Neuronal stem cell (in vitro differentiated cells): ENCODE results near the gene ZNF829.

ENCODE experiments used
- DNase-seq: peaks from one replicate; pipeline ENCODE4 v3.0.0-alpha.2; 2013; ENCODE audit warnings: low spot score
- H2AFZ ChIP-seq: one replicate; pipeline ENCODE4 v1.6.1; 2013; ENCODE audit warnings: mild to moderate bottlenecking, low read length, inconsistent platforms
- H2AK5ac ChIP-seq: 2 replicates; pipeline ENCODE4 v1.6.1; 2013; ENCODE audit warnings: low read depth, mild to moderate bottlenecking, inconsistent platforms, low read length, moderate library complexity, mixed read lengths
- H2BK120ac ChIP-seq: 2 replicates; pipeline ENCODE4 v1.6.1; 2013; ENCODE audit warnings: low read depth, mild to moderate bottlenecking, inconsistent platforms, low read length, moderate library complexity, mixed read lengths
- H2BK12ac ChIP-seq: one replicate; pipeline ENCODE4 v1.6.1; 2013; ENCODE audit warnings: low read length, inconsistent platforms
- H2BK15ac ChIP-seq: 2 replicates; pipeline ENCODE4 v1.6.1; 2013; ENCODE audit warnings: mild to moderate bottlenecking, low read length, inconsistent platforms, mixed read lengths
- H2BK5ac ChIP-seq: one replicate; pipeline ENCODE4 v1.6.1; 2013; ENCODE audit warnings: inconsistent platforms, mild to moderate bottlenecking, low read length, moderate library complexity
- H3K14ac ChIP-seq: one replicate; pipeline ENCODE4 v1.6.1; 2013; ENCODE audit warnings: low read length, inconsistent platforms
- H3K18ac ChIP-seq: 2 replicates; pipeline ENCODE4 v1.6.1; 2013; ENCODE audit warnings: low read length, inconsistent platforms
- H3K23ac ChIP-seq: 2 replicates; pipeline ENCODE4 v1.6.1; 2013; ENCODE audit warnings: low read depth, mild to moderate bottlenecking, mixed read lengths, low read length, inconsistent platforms; ENCODE audit not compliant: poor library complexity
- H3K27ac ChIP-seq: replicated peaks from 3 replicates; pipeline ENCODE4 v1.5.1; 2013; ENCODE audit warnings: low read length, inconsistent platforms
- H3K27me3 ChIP-seq, 3 experiments: 2 replicates each; pipeline ENCODE4 v1.6.1; 2013; ENCODE audit warnings: low read length in 3 of 3, mild to moderate bottlenecking in 2 of 3, inconsistent platforms in 1 of 3, low read depth in 1 of 3, mixed read lengths in 1 of 3, moderate library complexity in 1 of 3; ENCODE audit not compliant: control insufficient read depth in 3 of 3, insufficient read depth in 3 of 3
- H3K36me3 ChIP-seq, 2 donors: replicated peaks in 1 of 2; 2 replicates each; pipeline ENCODE4 v1.6.1; 2013; ENCODE audit warnings: low read length in 2 of 2; ENCODE audit not compliant: control insufficient read depth in 2 of 2, insufficient read depth in 2 of 2
- H3K4ac ChIP-seq: 2 replicates; pipeline ENCODE4 v1.6.1; 2013; ENCODE audit warnings: inconsistent platforms, mild to moderate bottlenecking, low read length, moderate library complexity
- H3K4me1 ChIP-seq, 2 donors: 1 replicate in 1 of 2; 2 replicates in 1 of 2; pipeline ENCODE4 v1.6.1; 2013; ENCODE audit warnings: low read length in 2 of 2, low read depth in 1 of 2; ENCODE audit not compliant: control insufficient read depth in 2 of 2, insufficient read depth in 1 of 2
- H3K4me2 ChIP-seq: one replicate; pipeline ENCODE4 v1.6.1; 2013; ENCODE audit warnings: mild to moderate bottlenecking, low read length, inconsistent platforms; ENCODE audit not compliant: insufficient read depth, poor library complexity, severe bottlenecking
- H3K4me3 ChIP-seq, 2 donors: 2 replicates each; pipeline ENCODE4 v1.5.1; 2013; ENCODE audit warnings: low read length in 2 of 2, mild to moderate bottlenecking in 2 of 2, inconsistent platforms in 1 of 2, moderate library complexity in 1 of 2
- H3K79me1 ChIP-seq: one replicate; pipeline ENCODE4 v1.6.1; 2013; ENCODE audit warnings: low read depth, mild to moderate bottlenecking, inconsistent platforms, low read length, moderate library complexity
- H3K9ac ChIP-seq: one replicate; pipeline ENCODE4 v1.6.1; 2013; ENCODE audit warnings: mild to moderate bottlenecking, low read depth, low read length, inconsistent platforms; ENCODE audit not compliant: poor library complexity
- H3K9me3 ChIP-seq, 2 donors: replicated peaks in 1 of 2; 2 replicates each; pipeline versions ENCODE3 to v1.6.1; 2013; ENCODE audit warnings: low read length in 2 of 2, mild to moderate bottlenecking in 2 of 2, inconsistent platforms in 1 of 2, low read depth in 1 of 2, mixed read lengths in 1 of 2, moderate library complexity in 1 of 2; ENCODE audit not compliant: control insufficient read depth in 2 of 2, insufficient read depth in 1 of 2
- H4K8ac ChIP-seq: one replicate; pipeline ENCODE4 v1.6.1; 2013; ENCODE audit warnings: low read depth, mild to moderate bottlenecking, inconsistent platforms, low read length, moderate library complexity
- H4K91ac ChIP-seq: one replicate; pipeline ENCODE4 v1.6.1; 2013; ENCODE audit warnings: low read length, low read depth, mild to moderate bottlenecking, inconsistent platforms; ENCODE audit not compliant: poor library complexity
- WGBS, 2 donors: extraction: QIAGEN DNeasy Blood & Tissue Kit; methylation state at CpG; one replicate each; pipeline ENCODE4 v1.1.7; 2013; ENCODE audit warnings: missing lambda C conversion rate in 2 of 2, mixed read lengths in 1 of 2; ENCODE audit not compliant: insufficient read length in 2 of 2, insufficient replicate concordance in 1 of 2; ENCODE audit errors: extremely low coverage in 2 of 2; 5-methylcytosine and 5-hydroxymethylcytosine counted together

The ZNF829 gene

GRCh38 chr19:36898422-36898821, 17.7 kb downstream of the ZNF829 start:
- no peaks in the 10 kb centered on the region for H3K27me3 ChIP-seq

GRCh38 chr19:36894849-36895383, 21.2 kb downstream of the ZNF829 start:
- H2BK12ac ChIP-seq, result no peak overlapping the region
- H2BK15ac ChIP-seq, result no peak overlapping the region
- H3K79me1 ChIP-seq, result no peaks in the 10 kb centered on the region
- H3K14ac ChIP-seq, result no peak overlapping the region
- H4K91ac ChIP-seq, result no peak overlapping the region
- no peaks in the 10 kb centered on the region for H3K27me3 ChIP-seq
- H3K4me3 ChIP-seq, result no peak overlapping the region
- H4K8ac ChIP-seq, result no peak overlapping the region
- no peak overlapping the region for H3K23ac ChIP-seq
- no peak overlapping the region for H3K4ac ChIP-seq
- H3K36me3 ChIP-seq, result peaks cover 26 to 92% of the 10 kb centered on the region in 2 donors
- no peak overlapping the region for H2BK120ac ChIP-seq
- no peak overlapping the region for H2AK5ac ChIP-seq
- H3K9ac ChIP-seq, result no peak overlapping the region
- no peak overlapping the region for H2BK5ac ChIP-seq
- no peak overlapping the region for H3K4me2 ChIP-seq
- no peak overlapping the region for H3K27ac ChIP-seq
- peaks cover 35 to 95% of the 10 kb centered on the region in 2 donors for H3K9me3 ChIP-seq
- no peak overlapping the region for H2AFZ ChIP-seq
- DNase-seq, result no peak
- no peaks in the 10 kb centered on the region for H3K4me1 ChIP-seq
- no peak overlapping the region for H3K18ac ChIP-seq
- WGBS, 2 donors, result no CpG with 5 or more reads among the region's 2 CpGs

More at GRCh38 chr19:36898422-36898821, 17.7 kb downstream of the ZNF829 start:
- Histone ChIP-seq H3K27ac (no peak overlapping the region), H3K9me3 (peaks cover 23 to 93% of the 10 kb centered on the region in 2 donors), H4K91ac (no peak overlapping the region), H2BK15ac (no peak overlapping the region), H4K8ac (no peak overlapping the region), H2BK12ac (no peak overlapping the region), H3K79me1 (no peaks in the 10 kb centered on the region), H2AK5ac (no peak overlapping the region), H3K23ac (no peak overlapping the region), H3K14ac (no peak overlapping the region), H3K18ac (no peak overlapping the region), H3K4me1 (no peaks in the 10 kb centered on the region), H2AFZ (no peak overlapping the region), H2BK120ac (no peak overlapping the region), H3K36me3 (peaks cover 14 to 91% of the 10 kb centered on the region in 2 donors), H3K4me2 (no peak overlapping the region), H3K9ac (no peak overlapping the region), H3K4ac (no peak overlapping the region), H2BK5ac (no peak overlapping the region), H3K4me3 (no peak overlapping the region)
- DNase-seq, result no peak
- no CpG with 5 or more reads among the region's 4 CpGs for WGBS, 2 donors

- H3K4me3 ChIP-seq, result no peak overlapping the region
- H3K23ac ChIP-seq, result no peak overlapping the region
- H2AK5ac ChIP-seq, result no peak overlapping the region
- H3K9ac ChIP-seq, result no peak overlapping the region
- no peak overlapping the region for H3K4me2 ChIP-seq
- H3K27ac ChIP-seq, result no peak overlapping the region
- no peak overlapping the region for H3K14ac ChIP-seq
- no peak overlapping the region for H3K18ac ChIP-seq
- no peaks in the 10 kb centered on the region for H3K79me1 ChIP-seq
- no peak for DNase-seq
- no peak overlapping the region for H2AFZ ChIP-seq
- no peak overlapping the region for H2BK12ac ChIP-seq
- H2BK5ac ChIP-seq, result no peak overlapping the region
- WGBS, 2 donors, result no CpG with 5 or more reads among the region's 3 CpGs
- H3K36me3 ChIP-seq, result peaks cover 22 to 81% of the 10 kb centered on the region in 2 donors
- no peaks in the 10 kb centered on the region for H3K27me3 ChIP-seq
- no peak overlapping the region for H4K8ac ChIP-seq
- no peak overlapping the region for H3K4ac ChIP-seq
- H3K4me1 ChIP-seq, result no peaks in the 10 kb centered on the region
- no peak overlapping the region for H2BK120ac ChIP-seq
- H3K9me3 ChIP-seq, result peaks cover 31 to 95% of the 10 kb centered on the region in 2 donors
- H4K91ac ChIP-seq, result no peak overlapping the region
- H2BK15ac ChIP-seq, result no peak overlapping the region
These were observed 24.2 kb downstream of the ZNF829 start for GRCh38 chr19:36891768-36892357.

- H4K8ac ChIP-seq, result no peak overlapping the region
- no peak overlapping the region for H2AFZ ChIP-seq
- peaks cover 14 to 61% of the 10 kb centered on the region in 2 donors for H3K36me3 ChIP-seq
- no peak for DNase-seq
- no CpG with 5 or more reads among the region's 10 CpGs for WGBS, 2 donors
- no peaks in the 10 kb centered on the region for H3K79me1 ChIP-seq
- H3K27me3 ChIP-seq, result no peaks in the 10 kb centered on the region
- no peaks in the 10 kb centered on the region for H3K4me1 ChIP-seq
- H3K9ac ChIP-seq, result no peak overlapping the region
- H3K18ac ChIP-seq, result no peak overlapping the region
- no peak overlapping the region for H3K23ac ChIP-seq
- H4K91ac ChIP-seq, result no peak overlapping the region
- no peak overlapping the region for H2BK12ac ChIP-seq
- no peak overlapping the region for H2BK120ac ChIP-seq
- H2BK15ac ChIP-seq, result no peak overlapping the region
- H2AK5ac ChIP-seq, result no peak overlapping the region
- no peak overlapping the region for H3K4me2 ChIP-seq
- no peak overlapping the region for H3K14ac ChIP-seq
- H3K4me3 ChIP-seq, result no peak overlapping the region
- no peak overlapping the region for H3K4ac ChIP-seq
- H2BK5ac ChIP-seq, result no peak overlapping the region
- peaks cover 21 to 95% of the 10 kb centered on the region in 2 donors for H3K9me3 ChIP-seq
- no peak overlapping the region for H3K27ac ChIP-seq
These were observed 38.8 kb downstream of the ZNF829 start for GRCh38 chr19:36876993-36877938.
